Psoas muscle (tissue), 8 donors: ENCODE data around the gene ZNF212. TPM values are rescaled to one million over a fixed set of nuclear protein-coding genes. Genes with fewer than 3 reads are reported as not detected.
"Not testable (repeated sequence)": the region's sequence is repeated elsewhere in the genome, so short reads cannot be mapped to it uniquely, and the experiment has no call there.

Experiments
- ATAC-seq, 4 donors: fragments of 200-7000 bp; cut with Tn5 transposase; one replicate each; pipeline ENCODE4 v1.9.1; 2020; ENCODE audit warnings: moderate library complexity in 3 of 4, mild to moderate bottlenecking in 2 of 4
- DNase-seq, 2 donors: peaks; one replicate each; pipeline ENCODE4 v3.0.0-alpha.2; 2020
- H3K27ac ChIP-seq: fragments of 200-600 bp; one replicate; pipeline ENCODE4 v1.8.0; 2022
- H3K27me3 ChIP-seq, 3 donors: fragments of 200-600 bp in 1 of 3; one replicate each; pipeline versions ENCODE4 v1.6.1 to v1.8.0; 2013 to 2022; ENCODE audit warnings: low read length in 2 of 3, mild to moderate bottlenecking in 2 of 3, moderate library complexity in 1 of 3; ENCODE audit not compliant: insufficient read depth in 3 of 3
- H3K36me3 ChIP-seq, 2 donors: fragments of 200-600 bp in 1 of 2; one replicate each; pipeline versions ENCODE4 v1.6.1 to v1.8.0; 2013 to 2022; ENCODE audit warnings: low read depth in 1 of 2, mild to moderate bottlenecking in 1 of 2, moderate library complexity in 1 of 2; ENCODE audit not compliant: insufficient read depth in 1 of 2
- H3K4me1 ChIP-seq: fragments of 200-600 bp; one replicate; pipeline ENCODE4 v1.8.0; 2022
- H3K4me3 ChIP-seq: fragments of 200-600 bp; one replicate; pipeline ENCODE4 v1.8.0; 2022; ENCODE audit warnings: mild to moderate bottlenecking
- H3K9me3 ChIP-seq: fragments of 200-600 bp; one replicate; pipeline ENCODE4 v1.8.0; 2022
- WGBS, 3 donors: extraction: QIAGEN DNeasy Blood & Tissue Kit; methylation state at CpG; one replicate each; pipeline versions ENCODE4 v1.1.6 to v1.1.7; 2013; 5-methylcytosine and 5-hydroxymethylcytosine counted together
- intact Hi-C, 2 donors: fragments of 100-400 bp; cut with DNase I; formaldehyde crosslinking; loops; one replicate each; pipeline versions ENCODE4 v1.11.0 to v1.14.2; 2022
- polyA plus RNA-seq, 3 donors: library from polyadenylated mRNA; stranded (reverse); fragments of 200-250 nt; gene quantifications; one replicate each; pipeline ENCODE4 v1.2.3, GENCODE V29; 2013
- total RNA-seq, 4 donors: library from RNA; stranded (reverse); fragmentation: NEBNext Ultra II Directional in 2 of 4; extraction: Animal tissue kit (Norgen Biotek cat#: 25700) in 2 of 4; gene quantifications; one replicate each; pipeline versions ENCODE4 v1.2.1 to v1.2.4, GENCODE V29; 2021 to 2023
- TF ChIP-seq, protein P1 (sequence below): fragments of 200-600 bp; IDR thresholded peaks from one replicate; pipeline ENCODE4 v1.8.0; 2022; ENCODE audit warnings: antibody characterized with exemption
- donor health status: healthy with polysubstance abuse.
- donor health status: DM: no; HTN: no; CAD: no; lungs with moderate emphysema.
- donor health status: Bipolar disorder and iron deficiency.
- donor health status: healthy.
- donor health status: DM: yes; HTN: yes; CAD: no.
- donor health status: DM: no; HTN: no; CAD: no.
- donor health status: DM: no; HTN: no; CAD: no.
- donor health status: DM: yes; HTN: yes; CAD: no.

The ZNF212 gene
- total and polyA plus RNA-seq, 7 donors = 3.1 to 6.4 (median 4.3) TPM

DNA sequence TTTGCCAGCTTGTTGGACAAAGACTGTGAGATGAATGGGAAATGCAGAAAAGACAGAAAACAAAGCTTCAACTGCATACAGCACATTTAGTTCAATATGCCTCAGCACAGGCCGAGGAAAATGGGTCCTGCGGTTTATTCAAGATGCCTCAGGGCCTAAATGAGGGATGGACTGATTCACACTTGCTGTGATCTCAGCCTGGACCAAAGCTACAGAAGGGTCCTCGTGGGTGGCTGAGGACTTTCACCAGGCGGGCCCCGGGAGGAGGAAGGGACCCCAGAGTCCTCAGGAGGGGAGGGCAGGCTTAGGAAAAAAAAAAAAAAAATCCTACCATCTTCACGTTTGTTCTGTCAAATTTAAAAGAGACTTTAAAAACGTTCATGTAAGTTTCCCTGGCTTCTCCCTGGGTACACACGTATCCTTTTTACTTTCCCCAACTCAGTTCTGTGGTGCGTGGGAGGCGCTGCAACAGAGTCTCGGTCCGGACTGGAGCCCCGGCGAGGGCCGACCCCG lies 21.9 kb downstream of the ZNF212 start:
- TF ChIP-seq, protein P1, sequence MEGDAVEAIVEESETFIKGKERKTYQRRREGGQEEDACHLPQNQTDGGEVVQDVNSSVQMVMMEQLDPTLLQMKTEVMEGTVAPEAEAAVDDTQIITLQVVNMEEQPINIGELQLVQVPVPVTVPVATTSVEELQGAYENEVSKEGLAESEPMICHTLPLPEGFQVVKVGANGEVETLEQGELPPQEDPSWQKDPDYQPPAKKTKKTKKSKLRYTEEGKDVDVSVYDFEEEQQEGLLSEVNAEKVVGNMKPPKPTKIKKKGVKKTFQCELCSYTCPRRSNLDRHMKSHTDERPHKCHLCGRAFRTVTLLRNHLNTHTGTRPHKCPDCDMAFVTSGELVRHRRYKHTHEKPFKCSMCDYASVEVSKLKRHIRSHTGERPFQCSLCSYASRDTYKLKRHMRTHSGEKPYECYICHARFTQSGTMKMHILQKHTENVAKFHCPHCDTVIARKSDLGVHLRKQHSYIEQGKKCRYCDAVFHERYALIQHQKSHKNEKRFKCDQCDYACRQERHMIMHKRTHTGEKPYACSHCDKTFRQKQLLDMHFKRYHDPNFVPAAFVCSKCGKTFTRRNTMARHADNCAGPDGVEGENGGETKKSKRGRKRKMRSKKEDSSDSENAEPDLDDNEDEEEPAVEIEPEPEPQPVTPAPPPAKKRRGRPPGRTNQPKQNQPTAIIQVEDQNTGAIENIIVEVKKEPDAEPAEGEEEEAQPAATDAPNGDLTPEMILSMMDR = no peak
- Histone ChIP-seq H3K4me3 (peak overlapping the region; percentile 82), H3K36me3 (peaks cover 5 to 16% of the 10 kb centered on the region in 2 donors), H3K27ac (peak overlapping the region; percentile 93), H3K9me3 (no peaks in the 10 kb centered on the region), H3K27me3 (no peaks in the 10 kb centered on the region), H3K4me1 (peaks cover 5% of the 10 kb centered on the region)
- WGBS, 3 donors = 4 to 9% (median 7%) methylated on average over 16 of the region's 16 CpGs
- DNase-seq (no peak), ATAC-seq (peak in 3 of 4 donors; percentile 1 to 19 (median 16))
- intact Hi-C loops = loop anchor here in 1 of 2 donors (10.0 kb wide), 1 partner anchor 233 kb away; the partner anchor contains the start of gene ZNF746

DNA sequence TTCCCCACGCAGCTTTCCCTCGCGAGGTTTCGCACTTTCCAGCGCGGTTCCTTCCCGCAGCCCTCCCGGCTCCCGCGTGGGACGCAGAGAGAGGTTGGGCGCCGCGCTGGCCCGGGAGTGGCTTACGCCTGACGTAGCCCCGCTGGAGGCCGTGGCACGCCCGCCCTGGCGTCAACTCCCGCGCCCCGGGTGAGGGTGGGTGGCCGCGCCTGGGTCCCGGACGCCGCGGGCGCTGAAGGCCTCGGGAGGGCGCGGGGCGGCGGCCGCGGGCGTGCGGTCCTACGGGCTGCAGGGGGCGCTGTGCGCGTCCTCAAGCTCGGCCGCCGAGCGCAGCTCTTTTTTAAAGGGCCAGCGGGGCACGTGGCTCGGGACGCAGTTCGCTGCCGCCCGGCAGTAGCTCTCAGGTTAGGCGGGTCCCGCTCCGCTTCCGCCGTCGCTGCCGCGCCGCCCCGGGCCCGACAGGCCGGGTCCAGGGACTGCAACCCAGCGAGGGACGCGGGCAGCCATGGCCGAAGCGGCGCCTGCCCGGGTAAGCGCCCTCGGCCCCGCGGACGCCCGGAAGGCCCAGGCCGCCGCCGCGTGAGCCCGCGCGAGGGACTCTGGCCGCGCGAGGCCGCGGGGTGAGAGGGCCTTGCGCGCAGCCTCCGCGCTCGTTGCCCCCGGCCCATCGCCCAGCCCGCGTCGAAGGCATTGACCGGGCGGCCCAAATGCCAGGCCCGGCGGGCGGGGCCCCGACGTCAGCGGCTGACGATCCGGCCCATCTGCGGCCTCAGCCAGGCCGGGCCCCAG lies 22.6 kb downstream of the ZNF212 start, which contains the start of gene ZNF783:
ZNF783 (plus strand) TSS at position 368 of the 789 bp plus-strand sequence; CDS start at position 506, 138 bp downstream.
- TF ChIP-seq, protein P1 = peak; percentile 87
- H3K9me3 ChIP-seq = no peaks in the 10 kb centered on the region
- intact Hi-C loops = loop anchor here in 1 of 2 donors (10.0 kb wide), 1 partner anchor 233 kb away; the partner anchor contains the start of gene ZNF746
- H3K4me3 ChIP-seq = peak within 1 kb of the TSS; percentile 82
- peaks cover 5% of the 10 kb centered on the region for H3K4me1 ChIP-seq
- peak within 1 kb of the TSS; percentile 93 for H3K27ac ChIP-seq
- H3K36me3 ChIP-seq = peaks cover 5 to 20% of the 10 kb centered on the region in 2 donors
- ATAC-seq (peak; percentile 90 to 96 (median 94)), DNase-seq (peak; percentile 91 to 94)
- no peaks in the 10 kb centered on the region for H3K27me3 ChIP-seq
- 0 to 1% (median 1%) methylated on average over 65 to 115 of the region's 115 CpGs for WGBS, 3 donors

DNA sequence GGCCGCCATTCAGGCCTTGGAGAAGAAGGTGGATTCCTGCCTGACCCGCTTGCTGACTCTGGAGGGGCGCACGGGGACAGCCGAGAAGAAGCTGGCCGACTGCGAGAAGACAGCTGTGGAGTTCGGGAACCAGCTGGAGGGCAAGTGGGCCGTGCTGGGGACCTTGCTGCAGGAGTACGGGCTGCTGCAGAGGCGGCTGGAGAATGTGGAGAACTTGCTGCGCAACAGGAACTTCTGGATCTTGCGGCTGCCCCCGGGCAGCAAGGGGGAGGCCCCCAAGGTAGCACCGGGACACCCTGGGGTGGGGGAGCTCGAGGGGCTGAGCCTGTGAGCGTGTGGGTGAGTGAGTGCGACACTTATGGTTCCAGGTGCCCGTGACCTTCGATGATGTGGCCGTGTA lies 27.0 kb downstream of the ZNF212 start:
- TF ChIP-seq, protein P1 = no peak
- Histone ChIP-seq H3K36me3 (peaks cover 5 to 62% of the 10 kb centered on the region in 2 donors), H3K4me3 (no peak overlapping the region), H3K27ac (no peak overlapping the region), H3K27me3 (no peaks in the 10 kb centered on the region), H3K4me1 (peaks cover 5% of the 10 kb centered on the region), H3K9me3 (no peaks in the 10 kb centered on the region)
- DNase-seq (no peak), ATAC-seq (no peak)
- 89 to 93% (median 92%) methylated on average over 19 to 21 of the region's 21 CpGs for WGBS, 3 donors
- intact Hi-C loops = loop anchor here in 1 of 2 donors (10.0 kb wide), 1 partner anchor 228 kb away; the partner anchor contains the start of gene ZNF746

DNA sequence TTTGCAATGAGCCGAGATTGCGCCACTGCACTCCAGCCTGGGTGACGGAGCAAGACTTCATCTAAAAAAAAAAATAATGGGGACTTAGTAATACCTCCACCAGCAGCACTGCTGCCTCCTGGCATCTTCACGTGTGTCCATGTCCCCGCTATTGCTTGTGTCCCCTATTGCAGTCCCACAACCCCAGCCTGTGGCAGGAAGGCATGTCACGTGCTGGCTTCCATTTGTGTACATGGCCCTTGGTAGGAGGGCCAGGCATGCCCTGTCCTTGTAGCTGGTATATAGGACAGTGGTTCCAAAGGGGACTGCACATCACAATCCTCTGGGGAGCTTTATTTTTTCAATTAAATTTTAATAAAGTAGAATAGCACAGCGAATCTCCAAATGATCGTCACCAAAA lies 28.3 kb downstream of the ZNF212 start:
- Histone ChIP-seq H3K4me3 (no peak overlapping the region), H3K27ac (no peak overlapping the region), H3K9me3 (no peaks in the 10 kb centered on the region), H3K36me3 (peaks cover 5 to 75% of the 10 kb centered on the region in 2 donors), H3K27me3 (no peaks in the 10 kb centered on the region), H3K4me1 (peaks cover 3% of the 10 kb centered on the region)
- TF ChIP-seq, protein P1 = no peak
- intact Hi-C loops = loop anchor here in 1 of 2 donors (10.0 kb wide), 1 partner anchor 227 kb away; the partner anchor contains the start of gene ZNF746
- DNase-seq (no peak), ATAC-seq (no peak)
- WGBS, 3 donors = 93 to 97% (median 94%) methylated on average over 8 of the region's 8 CpGs

DNA sequence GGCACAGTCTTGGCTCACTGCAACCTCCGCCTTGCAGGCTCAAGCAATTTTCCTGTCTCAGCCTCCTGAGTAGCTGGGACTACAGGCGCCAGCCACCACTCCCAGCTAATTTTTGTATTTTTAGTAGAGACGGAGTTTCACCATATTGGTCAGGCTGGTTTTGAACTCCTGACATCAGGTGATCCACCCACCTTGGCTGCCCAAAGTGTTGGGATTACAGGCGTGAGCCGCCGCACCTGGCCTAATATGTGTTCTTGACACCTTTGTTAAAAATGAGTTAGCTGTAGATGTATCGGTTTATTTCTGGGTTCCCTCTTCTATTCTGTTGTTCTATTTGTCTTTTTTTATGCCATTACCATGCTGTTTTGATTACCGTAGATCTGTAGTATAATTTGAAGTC lies 35.0 kb downstream of the ZNF212 start:
- ATAC-seq, H3K4me3 ChIP-seq, H3K9me3 ChIP-seq, H3K27me3 ChIP-seq, H3K4me1 ChIP-seq, intact Hi-C loops, DNase-seq, H3K27ac ChIP-seq: not testable (repeated sequence)
- 98 to 99% (median 99%) methylated on average over 8 of the region's 8 CpGs for WGBS, 3 donors
- H3K36me3 ChIP-seq = peaks cover 4 to 90% of the 10 kb centered on the region in 2 donors
